ENCODE data around the gene CREB5.

The CREB5 gene

GRCh38 chr7:28709748-28710147 lies 297.4 kb downstream of the CREB5 start:
- DNase-seq (ENCODE audit: low read depth): no peak

DNA sequence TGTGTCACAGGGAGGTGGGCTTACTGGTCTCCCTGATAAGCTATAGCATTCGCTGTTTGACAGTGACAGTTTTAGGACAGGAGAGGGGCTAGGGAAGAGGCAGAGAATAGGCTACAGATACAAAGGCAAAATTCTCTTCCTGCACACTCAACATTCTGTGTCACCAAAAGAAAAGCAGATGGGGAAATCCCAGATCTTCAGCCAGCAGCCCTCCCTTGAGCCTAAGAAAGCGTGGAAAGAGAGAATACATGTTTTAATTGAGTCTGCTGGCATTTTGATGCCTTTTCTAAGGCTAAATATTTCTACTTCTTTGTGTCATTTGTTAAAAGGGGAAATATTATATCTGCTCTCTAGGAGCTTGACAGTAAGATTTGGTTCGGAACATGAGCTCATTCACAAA lies 298.8 kb downstream of the CREB5 start:
- no peak for DNase-seq (ENCODE audit: low read depth)

DNA sequence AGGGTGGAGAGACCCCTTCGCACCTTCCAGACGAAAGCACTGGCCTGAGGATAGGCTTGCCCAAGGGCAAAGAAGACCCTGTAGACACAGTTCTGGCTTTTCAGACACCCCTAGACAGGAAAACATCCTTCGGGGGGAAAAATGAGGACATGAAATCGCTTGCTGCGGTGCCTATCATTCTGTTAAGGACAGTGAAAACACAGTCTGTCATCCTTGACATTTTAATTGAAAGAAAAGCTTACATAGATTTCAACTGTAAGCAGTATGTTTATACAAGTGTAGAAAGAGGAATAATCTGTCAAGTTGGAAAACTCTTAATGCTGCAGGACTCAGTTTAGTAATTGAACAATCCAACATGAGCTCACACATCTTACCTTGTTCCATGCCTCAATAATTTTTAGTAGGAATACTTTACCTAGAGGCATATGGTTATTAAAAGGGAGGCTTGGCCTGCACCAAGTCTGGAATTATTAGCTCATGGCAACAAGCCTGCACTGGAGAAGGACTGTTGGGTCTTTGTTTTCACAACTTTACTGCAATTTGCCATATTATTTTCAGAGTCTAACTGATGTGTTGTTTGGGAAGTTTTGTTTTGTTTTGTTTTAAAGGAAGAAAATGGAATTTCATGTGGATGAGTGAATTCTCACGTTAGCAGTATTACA lies 302.3 kb downstream of the CREB5 start:
- DNase-seq (ENCODE audit: low read depth): no peak

- DNase-seq (ENCODE audit: low read depth): no peak
Observed at GRCh38 chr7:28717445-28718054, 305.2 kb downstream of the CREB5 start.

GRCh38 chr7:28718055-28718481 lies 305.8 kb downstream of the CREB5 start:
- DNase-seq (ENCODE audit: low read depth): no peak

GRCh38 chr7:28718545-28718944 lies 306.2 kb downstream of the CREB5 start:
- DNase-seq (ENCODE audit: low read depth): no peak

GRCh38 chr7:28722684-28723083 lies 310.4 kb downstream of the CREB5 start:
- DNase-seq (ENCODE audit: low read depth): no peak

DNA sequence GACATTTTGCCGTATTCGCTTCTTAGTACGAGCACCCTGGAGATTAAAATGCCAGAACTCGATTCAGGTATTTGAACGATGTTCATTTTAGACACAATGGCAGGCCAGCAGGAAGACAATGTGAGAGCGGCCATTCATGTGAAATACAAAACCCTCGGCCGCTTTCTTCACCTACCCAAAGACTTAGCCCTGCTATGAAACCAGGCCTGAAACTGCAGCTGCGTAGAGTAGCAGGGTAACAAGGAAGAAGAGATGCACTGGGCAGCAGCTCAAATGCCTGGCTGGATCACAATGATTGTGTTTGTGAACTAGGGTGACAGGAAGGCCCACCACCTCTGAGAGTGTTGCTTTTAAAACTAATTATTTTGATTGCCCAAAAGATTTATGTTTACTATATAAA lies 311.0 kb downstream of the CREB5 start:
- DNase-seq (ENCODE audit: low read depth): no peak

GRCh38 chr7:28724563-28724962 lies 312.2 kb downstream of the CREB5 start:
- DNase-seq (ENCODE audit: low read depth): no peak

- DNase-seq (ENCODE audit: low read depth): no peak
Observed at GRCh38 chr7:28725045-28725642, 312.8 kb downstream of the CREB5 start.

- DNase-seq (ENCODE audit: low read depth): no peak
Observed at GRCh38 chr7:28725911-28726310, 313.6 kb downstream of the CREB5 start.

GRCh38 chr7:28726555-28726954 lies 314.2 kb downstream of the CREB5 start:
- DNase-seq (ENCODE audit: low read depth): no peak

GRCh38 chr7:28729281-28729680 lies 317.0 kb downstream of the CREB5 start:
- no peak for DNase-seq (ENCODE audit: low read depth)

DNA sequence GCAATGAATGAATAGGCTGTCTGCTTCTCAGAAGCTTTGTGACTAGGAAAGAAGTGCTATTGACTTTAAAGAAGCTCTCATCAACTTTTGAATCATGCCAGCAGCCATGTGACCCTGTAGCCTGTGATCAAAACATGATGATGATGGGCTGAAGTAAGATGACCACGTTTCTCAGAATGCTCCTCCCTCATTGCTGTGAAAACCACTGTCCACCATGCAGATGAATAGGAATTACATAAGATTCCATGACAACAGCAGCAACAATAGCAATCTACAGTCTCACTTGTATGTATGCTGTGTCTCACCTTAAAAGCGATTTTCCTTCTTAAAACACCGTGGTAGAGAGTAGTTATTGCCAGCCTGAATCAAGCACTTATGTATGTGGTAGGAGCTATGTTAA lies 317.4 kb downstream of the CREB5 start:
- no peak for DNase-seq (ENCODE audit: low read depth)

- no peak for DNase-seq (ENCODE audit: low read depth)
Observed at GRCh38 chr7:28731092-28731658, 318.9 kb downstream of the CREB5 start.

DNA sequence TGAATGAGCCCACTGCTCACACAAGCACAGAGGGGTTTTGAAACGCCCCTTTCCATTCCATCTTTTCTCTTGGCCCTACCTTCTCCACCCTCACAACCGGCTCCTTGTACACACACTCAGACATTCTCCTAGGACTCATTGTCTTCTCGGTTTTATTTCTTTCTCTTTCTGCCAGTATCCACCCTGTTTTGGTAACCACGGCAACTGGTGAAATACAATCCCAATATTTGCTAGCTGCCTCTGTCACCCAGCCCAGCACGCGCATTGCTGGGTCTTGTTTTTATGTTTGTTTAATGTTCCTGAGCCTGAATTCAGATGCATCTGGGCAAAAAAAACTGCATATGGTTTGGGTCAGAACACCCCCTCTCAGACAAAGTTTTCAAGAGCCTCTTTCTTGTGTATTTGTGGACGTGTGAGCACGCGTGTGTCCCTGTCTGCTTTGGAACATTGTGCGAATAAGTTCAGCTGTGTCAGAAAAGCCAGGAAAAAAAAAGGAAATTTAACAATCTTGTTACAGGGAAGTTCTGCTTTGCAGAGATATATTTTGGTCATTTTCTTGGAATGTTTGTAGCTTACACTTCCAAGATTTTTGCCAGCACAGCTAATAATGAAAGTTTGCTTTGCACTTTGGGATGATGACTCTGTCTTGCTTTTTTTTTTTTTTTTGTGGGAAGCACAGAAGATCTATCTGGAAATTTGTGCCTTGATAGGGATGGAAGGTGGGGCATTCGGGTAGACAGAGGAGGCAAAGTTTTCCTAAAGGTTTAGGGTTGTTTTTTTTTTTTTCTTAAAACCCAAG lies 320.0 kb downstream of the CREB5 start:
- DNase-seq (ENCODE audit: low read depth): no peak

- no peak for DNase-seq (ENCODE audit: low read depth)
Observed at GRCh38 chr7:28733035-28733434, 320.7 kb downstream of the CREB5 start.

GRCh38 chr7:28738412-28738811 lies 326.1 kb downstream of the CREB5 start:
- DNase-seq (ENCODE audit: low read depth): no peak

DNA sequence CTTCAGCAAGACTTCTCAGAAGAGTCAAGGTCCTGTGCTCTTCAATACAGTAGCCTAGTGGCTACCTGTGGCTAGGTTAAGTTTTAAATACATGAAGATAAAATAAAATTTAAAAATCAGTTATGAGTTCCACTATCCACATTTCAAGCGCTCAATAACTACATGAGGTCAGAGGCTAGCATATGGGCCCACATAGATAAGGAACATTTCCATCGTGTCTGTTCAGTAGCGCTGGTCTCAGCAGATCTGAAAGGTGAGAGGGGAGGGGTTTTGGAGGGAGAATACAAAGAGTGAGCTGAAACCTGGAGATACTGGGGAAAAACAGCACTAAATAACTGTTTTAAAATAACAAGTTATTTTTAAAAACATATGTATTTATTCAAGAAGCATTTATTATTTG lies 326.8 kb downstream of the CREB5 start:
- no peak for DNase-seq (ENCODE audit: low read depth)

DNA sequence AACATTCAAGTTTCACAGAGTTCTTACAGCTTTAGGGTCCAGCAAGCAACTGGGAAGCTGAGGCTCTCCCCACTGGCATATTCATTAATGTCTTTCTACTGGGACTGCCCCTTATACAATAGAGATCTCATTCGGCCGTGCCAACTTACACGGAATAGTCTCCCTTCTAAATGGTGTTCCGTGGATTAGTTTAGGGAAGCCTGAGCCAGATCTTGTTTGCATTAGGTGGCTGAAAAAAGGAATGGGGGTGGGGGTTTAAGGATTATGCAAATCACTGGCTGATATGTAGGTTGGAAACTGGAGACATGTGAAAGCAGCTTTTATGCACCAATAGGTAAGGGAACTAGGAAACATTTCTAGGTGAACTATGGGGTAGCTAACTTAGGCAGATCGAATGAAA lies 327.5 kb downstream of the CREB5 start:
- DNase-seq (ENCODE audit: low read depth): no peak

GRCh38 chr7:28744951-28745350 lies 332.6 kb downstream of the CREB5 start:
- no peak for DNase-seq (ENCODE audit: low read depth)

GRCh38 chr7:28745351-28745750 lies 333.0 kb downstream of the CREB5 start:
- no peak for DNase-seq (ENCODE audit: low read depth)

DNA sequence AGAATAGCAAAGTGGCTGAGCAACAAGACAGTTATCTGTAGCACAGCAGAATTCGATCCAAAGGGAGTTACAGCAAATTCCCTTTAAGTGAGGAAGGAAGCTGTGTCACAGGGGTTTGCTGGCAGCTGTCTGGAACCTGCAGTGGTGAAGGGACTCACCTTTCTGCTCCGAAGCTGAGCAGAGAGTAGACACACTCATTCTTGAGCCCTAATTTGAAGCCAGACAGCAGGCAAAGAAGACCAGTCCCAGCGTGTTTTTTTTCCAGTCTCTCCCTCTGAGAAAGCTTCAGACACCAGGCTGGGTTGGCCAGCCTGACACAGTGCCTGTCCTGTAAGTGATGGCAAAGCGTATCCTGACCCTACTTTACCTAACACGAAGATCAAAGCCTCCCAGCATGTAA lies 335.1 kb downstream of the CREB5 start:
- DNase-seq (ENCODE audit: low read depth): no peak

All from activated gamma-delta T cell treated with anti-CD3 and anti-CD28 coated beads, Interleukin-2, amount 50 U/mL, for 16 hours (primary cell).